ENCODE measurements around the gene BRSK1. TPM values are rescaled to one million over a fixed set of nuclear protein-coding genes. Genes with fewer than 3 reads are reported as not detected.

The BRSK1 gene
- total and polyA plus RNA-seq, 2 of the 8 experiments (the other 6 are each of a cell fraction or from before 2014, with no cell fraction given) = 27.6 to 32.7 TPM

DNA sequence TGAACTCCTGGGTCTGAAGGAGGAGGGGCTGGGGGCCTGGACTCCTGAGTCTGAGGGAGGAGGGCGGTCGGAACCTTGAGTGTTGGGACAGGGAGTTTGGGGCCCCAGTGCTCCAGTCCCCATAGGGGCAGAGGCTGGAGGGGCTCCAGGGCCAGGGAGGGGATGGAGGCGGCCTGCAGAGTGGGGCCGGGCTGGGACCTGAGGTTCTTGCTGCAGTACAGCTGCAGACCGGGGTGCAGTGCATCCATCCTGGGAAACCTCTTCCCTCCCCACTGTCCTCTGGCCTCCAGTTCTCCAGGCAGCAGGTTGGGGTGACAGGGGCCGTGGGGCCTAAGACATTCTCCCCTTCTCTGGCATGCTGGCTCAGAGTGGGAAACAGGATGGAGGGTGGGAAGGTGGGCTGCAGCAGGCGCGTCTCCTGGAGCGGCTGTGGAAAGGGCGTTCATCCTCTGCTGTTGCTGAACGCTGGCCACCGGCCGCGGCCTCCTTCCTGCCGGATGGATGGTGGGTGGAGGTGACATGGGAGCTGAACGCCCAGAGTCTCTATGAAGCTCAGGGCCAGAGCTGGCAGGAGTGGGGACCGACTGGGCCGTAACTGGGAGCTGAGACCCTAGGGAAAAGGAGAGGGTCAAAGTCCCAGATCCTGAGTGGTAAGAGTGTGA, 1.6 kb downstream of the BRSK1 start (continued):
- TF ChIP-seq CBX8 (IDR thresholded peaks at IDR 0.05; ENCODE audit: borderline replicate concordance, low read depth, low read length) = no peak
- TF ChIP-seq POLR2A (IDR thresholded peaks at IDR 0.05; ENCODE audit: control extremely low read depth in 1 of 2, low read depth in 2 of 2, low read length in 2 of 2) = no peak
- no peak for TF ChIP-seq ASH2L (IDR thresholded peaks at IDR 0.05; ENCODE audit: low read length)
- TF ChIP-seq CBX5 (IDR thresholded peaks at IDR 0.05; ENCODE audit: low read depth, low read length) = no peak
